Measurements from ENCODE around the gene SLC12A9.

SLC12A9 gene

DNA sequence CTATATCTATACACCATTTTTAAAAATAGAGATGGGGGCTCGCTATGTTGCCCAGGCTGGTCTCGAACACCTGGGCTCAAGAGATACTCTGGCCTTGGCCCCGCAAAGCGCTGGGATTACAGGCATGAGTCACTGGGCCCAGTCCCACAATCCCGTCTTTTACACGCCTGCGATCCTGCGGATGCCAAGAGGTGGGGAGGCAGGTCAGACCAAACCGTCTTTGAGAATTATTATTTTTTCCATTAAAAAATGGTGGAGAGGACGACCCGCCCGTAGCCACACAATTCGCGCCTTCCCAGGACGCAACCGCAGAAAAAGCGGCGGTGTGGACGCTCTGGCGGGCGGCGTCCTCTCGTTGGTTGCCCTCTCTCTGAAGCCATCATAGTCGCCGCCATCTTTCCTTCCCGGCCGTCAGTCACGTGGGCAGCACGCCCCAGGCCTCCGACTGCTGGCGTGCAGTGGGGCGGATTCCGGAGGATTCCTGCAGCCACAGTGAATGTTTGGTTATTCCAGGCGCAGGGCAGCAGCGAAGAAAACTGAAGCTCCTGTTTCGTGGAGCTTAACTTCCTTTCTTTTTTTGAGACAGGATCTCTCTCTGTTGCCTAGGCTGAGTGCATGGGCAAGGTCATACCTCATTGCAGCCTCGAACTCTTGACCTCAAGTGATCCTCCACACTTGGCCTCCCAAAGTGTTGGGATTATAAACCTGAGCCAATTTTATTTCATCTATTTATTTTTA lies 15.2 kb upstream of the SLC12A9 start (continued):
- TF ChIP-seq, protein P1, sequence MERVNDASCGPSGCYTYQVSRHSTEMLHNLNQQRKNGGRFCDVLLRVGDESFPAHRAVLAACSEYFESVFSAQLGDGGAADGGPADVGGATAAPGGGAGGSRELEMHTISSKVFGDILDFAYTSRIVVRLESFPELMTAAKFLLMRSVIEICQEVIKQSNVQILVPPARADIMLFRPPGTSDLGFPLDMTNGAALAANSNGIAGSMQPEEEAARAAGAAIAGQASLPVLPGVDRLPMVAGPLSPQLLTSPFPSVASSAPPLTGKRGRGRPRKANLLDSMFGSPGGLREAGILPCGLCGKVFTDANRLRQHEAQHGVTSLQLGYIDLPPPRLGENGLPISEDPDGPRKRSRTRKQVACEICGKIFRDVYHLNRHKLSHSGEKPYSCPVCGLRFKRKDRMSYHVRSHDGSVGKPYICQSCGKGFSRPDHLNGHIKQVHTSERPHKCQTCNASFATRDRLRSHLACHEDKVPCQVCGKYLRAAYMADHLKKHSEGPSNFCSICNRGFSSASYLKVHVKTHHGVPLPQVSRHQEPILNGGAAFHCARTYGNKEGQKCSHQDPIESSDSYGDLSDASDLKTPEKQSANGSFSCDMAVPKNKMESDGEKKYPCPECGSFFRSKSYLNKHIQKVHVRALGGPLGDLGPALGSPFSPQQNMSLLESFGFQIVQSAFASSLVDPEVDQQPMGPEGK (tag by site-specific recombination; IDR thresholded peaks at IDR 0.05), result peak; percentile 76; the same call in 1 of the 2 replicates
- TF ChIP-seq, protein P2, sequence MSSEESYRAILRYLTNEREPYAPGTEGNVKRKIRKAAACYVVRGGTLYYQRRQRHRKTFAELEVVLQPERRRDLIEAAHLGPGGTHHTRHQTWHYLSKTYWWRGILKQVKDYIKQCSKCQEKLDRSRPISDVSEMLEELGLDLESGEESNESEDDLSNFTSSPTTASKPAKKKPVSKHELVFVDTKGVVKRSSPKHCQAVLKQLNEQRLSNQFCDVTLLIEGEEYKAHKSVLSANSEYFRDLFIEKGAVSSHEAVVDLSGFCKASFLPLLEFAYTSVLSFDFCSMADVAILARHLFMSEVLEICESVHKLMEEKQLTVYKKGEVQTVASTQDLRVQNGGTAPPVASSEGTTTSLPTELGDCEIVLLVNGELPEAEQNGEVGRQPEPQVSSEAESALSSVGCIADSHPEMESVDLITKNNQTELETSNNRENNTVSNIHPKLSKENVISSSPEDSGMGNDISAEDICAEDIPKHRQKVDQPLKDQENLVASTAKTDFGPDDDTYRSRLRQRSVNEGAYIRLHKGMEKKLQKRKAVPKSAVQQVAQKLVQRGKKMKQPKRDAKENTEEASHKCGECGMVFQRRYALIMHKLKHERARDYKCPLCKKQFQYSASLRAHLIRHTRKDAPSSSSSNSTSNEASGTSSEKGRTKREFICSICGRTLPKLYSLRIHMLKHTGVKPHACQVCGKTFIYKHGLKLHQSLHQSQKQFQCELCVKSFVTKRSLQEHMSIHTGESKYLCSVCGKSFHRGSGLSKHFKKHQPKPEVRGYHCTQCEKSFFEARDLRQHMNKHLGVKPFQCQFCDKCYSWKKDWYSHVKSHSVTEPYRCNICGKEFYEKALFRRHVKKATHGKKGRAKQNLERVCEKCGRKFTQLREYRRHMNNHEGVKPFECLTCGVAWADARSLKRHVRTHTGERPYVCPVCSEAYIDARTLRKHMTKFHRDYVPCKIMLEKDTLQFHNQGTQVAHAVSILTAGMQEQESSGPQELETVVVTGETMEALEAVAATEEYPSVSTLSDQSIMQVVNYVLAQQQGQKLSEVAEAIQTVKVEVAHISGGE (tag by site-specific recombination; conservative IDR thresholded peaks at IDR 0.05; ENCODE audit: low read depth), result peak; percentile 51
- TF ChIP-seq ZIC2 (tag by site-specific recombination; IDR thresholded peaks at IDR 0.05) (peak; percentile 78), SP3 (tag by site-specific recombination; IDR thresholded peaks at IDR 0.05) (peak; percentile 92), ZNF2 (tag by site-specific recombination; IDR thresholded peaks at IDR 0.05) (peak; percentile 83), ZNF24 (tag by site-specific recombination; IDR thresholded peaks at IDR 0.05) (peak; percentile 96), ZNF335 (tag by site-specific recombination; conservative IDR thresholded peaks at IDR 0.05) (peak; percentile 99), ZNF121 (tag by site-specific recombination; IDR thresholded peaks at IDR 0.05) (no peak), ZNF837 (tag by site-specific recombination; IDR thresholded peaks at IDR 0.05) (no peak), ZNF521 (tag by site-specific recombination; IDR thresholded peaks at IDR 0.05) (no peak), ZNF324 (tag by site-specific recombination; IDR thresholded peaks at IDR 0.05) (peak; percentile 98), SP2 (tag by site-specific recombination; IDR thresholded peaks at IDR 0.05) (peak; percentile 74), ZNF76 (tag by site-specific recombination; IDR thresholded peaks at IDR 0.05; ENCODE audit: borderline replicate concordance, low read depth) (peak; percentile 97), ZNF624 (tag by site-specific recombination; IDR thresholded peaks at IDR 0.05) (no peak), MZF1 (tag by site-specific recombination; IDR thresholded peaks at IDR 0.05; ENCODE audit: borderline replicate concordance) (no peak), ZNF473 (tag by site-specific recombination; IDR thresholded peaks at IDR 0.05) (no peak), SCRT2 (tag by site-specific recombination; IDR thresholded peaks at IDR 0.05) (0 out of 2 replicates have a peak, but pooled peaks have one; percentile 30)
- TF ChIP-seq, protein P3, sequence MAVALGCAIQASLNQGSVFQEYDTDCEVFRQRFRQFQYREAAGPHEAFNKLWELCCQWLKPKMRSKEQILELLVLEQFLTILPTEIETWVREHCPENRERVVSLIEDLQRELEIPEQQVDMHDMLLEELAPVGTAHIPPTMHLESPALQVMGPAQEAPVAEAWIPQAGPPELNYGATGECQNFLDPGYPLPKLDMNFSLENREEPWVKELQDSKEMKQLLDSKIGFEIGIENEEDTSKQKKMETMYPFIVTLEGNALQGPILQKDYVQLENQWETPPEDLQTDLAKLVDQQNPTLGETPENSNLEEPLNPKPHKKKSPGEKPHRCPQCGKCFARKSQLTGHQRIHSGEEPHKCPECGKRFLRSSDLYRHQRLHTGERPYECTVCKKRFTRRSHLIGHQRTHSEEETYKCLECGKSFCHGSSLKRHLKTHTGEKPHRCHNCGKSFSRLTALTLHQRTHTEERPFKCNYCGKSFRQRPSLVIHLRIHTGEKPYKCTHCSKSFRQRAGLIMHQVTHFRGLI (tag by site-specific recombination; IDR thresholded peaks at IDR 0.05), result peak; percentile 13; the same call in 1 of the 2 replicates
- TF ChIP-seq, protein P4, sequence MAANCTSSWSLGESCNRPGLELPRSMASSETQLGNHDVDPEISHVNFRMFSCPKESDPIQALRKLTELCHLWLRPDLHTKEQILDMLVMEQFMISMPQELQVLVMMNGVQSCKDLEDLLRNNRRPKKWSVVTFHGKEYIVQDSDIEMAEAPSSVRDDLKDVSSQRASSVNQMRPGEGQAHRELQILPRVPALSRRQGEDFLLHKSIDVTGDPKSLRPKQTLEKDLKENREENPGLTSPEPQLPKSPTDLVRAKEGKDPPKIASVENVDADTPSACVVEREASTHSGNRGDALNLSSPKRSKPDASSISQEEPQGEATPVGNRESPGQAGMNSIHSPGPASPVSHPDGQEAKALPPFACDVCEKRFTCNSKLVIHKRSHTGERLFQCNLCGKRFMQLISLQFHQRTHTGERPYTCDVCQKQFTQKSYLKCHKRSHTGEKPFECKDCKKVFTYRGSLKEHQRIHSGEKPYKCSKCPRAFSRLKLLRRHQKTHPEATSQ (tag by site-specific recombination; IDR thresholded peaks at IDR 0.05), result peak; percentile 77; the same call in 1 of the 2 replicates
- TF ChIP-seq, protein P5, sequence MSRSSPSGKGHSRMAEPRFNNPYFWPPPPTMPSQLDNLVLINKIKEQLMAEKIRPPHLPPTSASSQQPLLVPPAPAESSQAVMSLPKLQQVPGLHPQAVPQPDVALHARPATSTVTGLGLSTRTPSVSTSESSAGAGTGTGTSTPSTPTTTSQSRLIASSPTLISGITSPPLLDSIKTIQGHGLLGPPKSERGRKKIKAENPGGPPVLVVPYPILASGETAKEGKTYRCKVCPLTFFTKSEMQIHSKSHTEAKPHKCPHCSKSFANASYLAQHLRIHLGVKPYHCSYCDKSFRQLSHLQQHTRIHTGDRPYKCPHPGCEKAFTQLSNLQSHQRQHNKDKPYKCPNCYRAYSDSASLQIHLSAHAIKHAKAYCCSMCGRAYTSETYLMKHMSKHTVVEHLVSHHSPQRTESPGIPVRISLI (tag by site-specific recombination; IDR thresholded peaks at IDR 0.05), result peak; percentile 96
- TF ChIP-seq, protein P6, sequence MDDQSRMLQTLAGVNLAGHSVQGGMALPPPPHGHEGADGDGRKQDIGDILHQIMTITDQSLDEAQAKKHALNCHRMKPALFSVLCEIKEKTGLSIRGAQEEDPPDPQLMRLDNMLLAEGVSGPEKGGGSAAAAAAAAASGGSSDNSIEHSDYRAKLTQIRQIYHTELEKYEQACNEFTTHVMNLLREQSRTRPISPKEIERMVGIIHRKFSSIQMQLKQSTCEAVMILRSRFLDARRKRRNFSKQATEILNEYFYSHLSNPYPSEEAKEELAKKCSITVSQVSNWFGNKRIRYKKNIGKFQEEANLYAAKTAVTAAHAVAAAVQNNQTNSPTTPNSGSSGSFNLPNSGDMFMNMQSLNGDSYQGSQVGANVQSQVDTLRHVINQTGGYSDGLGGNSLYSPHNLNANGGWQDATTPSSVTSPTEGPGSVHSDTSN (CRISPR knock-in tag; IDR thresholded peaks at IDR 0.05), result 0 out of 2 replicates have a peak, but pooled peaks have one; percentile 47
- TF ChIP-seq, protein P7, sequence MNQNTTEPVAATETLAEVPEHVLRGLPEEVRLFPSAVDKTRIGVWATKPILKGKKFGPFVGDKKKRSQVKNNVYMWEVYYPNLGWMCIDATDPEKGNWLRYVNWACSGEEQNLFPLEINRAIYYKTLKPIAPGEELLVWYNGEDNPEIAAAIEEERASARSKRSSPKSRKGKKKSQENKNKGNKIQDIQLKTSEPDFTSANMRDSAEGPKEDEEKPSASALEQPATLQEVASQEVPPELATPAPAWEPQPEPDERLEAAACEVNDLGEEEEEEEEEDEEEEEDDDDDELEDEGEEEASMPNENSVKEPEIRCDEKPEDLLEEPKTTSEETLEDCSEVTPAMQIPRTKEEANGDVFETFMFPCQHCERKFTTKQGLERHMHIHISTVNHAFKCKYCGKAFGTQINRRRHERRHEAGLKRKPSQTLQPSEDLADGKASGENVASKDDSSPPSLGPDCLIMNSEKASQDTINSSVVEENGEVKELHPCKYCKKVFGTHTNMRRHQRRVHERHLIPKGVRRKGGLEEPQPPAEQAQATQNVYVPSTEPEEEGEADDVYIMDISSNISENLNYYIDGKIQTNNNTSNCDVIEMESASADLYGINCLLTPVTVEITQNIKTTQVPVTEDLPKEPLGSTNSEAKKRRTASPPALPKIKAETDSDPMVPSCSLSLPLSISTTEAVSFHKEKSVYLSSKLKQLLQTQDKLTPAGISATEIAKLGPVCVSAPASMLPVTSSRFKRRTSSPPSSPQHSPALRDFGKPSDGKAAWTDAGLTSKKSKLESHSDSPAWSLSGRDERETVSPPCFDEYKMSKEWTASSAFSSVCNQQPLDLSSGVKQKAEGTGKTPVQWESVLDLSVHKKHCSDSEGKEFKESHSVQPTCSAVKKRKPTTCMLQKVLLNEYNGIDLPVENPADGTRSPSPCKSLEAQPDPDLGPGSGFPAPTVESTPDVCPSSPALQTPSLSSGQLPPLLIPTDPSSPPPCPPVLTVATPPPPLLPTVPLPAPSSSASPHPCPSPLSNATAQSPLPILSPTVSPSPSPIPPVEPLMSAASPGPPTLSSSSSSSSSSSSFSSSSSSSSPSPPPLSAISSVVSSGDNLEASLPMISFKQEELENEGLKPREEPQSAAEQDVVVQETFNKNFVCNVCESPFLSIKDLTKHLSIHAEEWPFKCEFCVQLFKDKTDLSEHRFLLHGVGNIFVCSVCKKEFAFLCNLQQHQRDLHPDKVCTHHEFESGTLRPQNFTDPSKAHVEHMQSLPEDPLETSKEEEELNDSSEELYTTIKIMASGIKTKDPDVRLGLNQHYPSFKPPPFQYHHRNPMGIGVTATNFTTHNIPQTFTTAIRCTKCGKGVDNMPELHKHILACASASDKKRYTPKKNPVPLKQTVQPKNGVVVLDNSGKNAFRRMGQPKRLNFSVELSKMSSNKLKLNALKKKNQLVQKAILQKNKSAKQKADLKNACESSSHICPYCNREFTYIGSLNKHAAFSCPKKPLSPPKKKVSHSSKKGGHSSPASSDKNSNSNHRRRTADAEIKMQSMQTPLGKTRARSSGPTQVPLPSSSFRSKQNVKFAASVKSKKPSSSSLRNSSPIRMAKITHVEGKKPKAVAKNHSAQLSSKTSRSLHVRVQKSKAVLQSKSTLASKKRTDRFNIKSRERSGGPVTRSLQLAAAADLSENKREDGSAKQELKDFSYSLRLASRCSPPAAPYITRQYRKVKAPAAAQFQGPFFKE (tag by site-specific recombination; IDR thresholded peaks at IDR 0.05; ENCODE audit: borderline replicate concordance), result no peak
